GM12864 (cell line): ENCODE results near the gene KLHL13.

Source experiments
- DNase-seq: peaks from one replicate; pipeline ENCODE4 v3.0.0-alpha.2; 2011; ENCODE audit warnings: low read depth
- H3K4me3 ChIP-seq: 2 replicates; pipeline ENCODE4 v1.5.1; 2011; ENCODE audit warnings: mild to moderate bottlenecking, low read depth, low read length, control low read depth
- CTCF ChIP-seq: IDR thresholded peaks from 2 replicates; pipeline ENCODE4 v1.5.1; 2011; ENCODE audit warnings: low read depth, mild to moderate bottlenecking, moderate library complexity, low read length, control low read depth, inconsistent platforms; ENCODE audit errors: missing control alignments

The KLHL13 gene

GRCh38 chrX:117892469-117892868, 224.1 kb downstream of the KLHL13 start:
- no peak overlapping the region for H3K4me3 ChIP-seq
- no peak for DNase-seq
- no peak for TF ChIP-seq CTCF

GRCh38 chrX:117871796-117872195, 244.8 kb downstream of the KLHL13 start:
- DNase-seq = no peak
- H3K4me3 ChIP-seq = no peak overlapping the region
- no peak for TF ChIP-seq CTCF

GRCh38 chrX:117860517-117860916, 256.1 kb downstream of the KLHL13 start:
- no peak overlapping the region for H3K4me3 ChIP-seq
- TF ChIP-seq CTCF = no peak
- no peak for DNase-seq

- no peak for TF ChIP-seq CTCF
- no peak for DNase-seq
- H3K4me3 ChIP-seq = no peak overlapping the region
Measured at GRCh38 chrX:117854806-117855205, 261.8 kb downstream of the KLHL13 start.

- TF ChIP-seq CTCF = no peak
- no peak for DNase-seq
Measured at GRCh38 chrX:117851025-117851424, 265.6 kb downstream of the KLHL13 start.

More at GRCh38 chrX:117851025-117851424, 265.6 kb downstream of the KLHL13 start:
- H3K4me3 ChIP-seq = no peak overlapping the region
